ENCODE measurements around the gene MAGI2. TPM values are rescaled to one million over a fixed set of nuclear protein-coding genes. Genes with fewer than 3 reads are reported as not detected.
A peak's percentile ranks its signal among the peaks of the same experiment; 100 is the strongest.

Gene MAGI2
- total and polyA plus RNA-seq, 2 experiments from 2014 or later = 3.5 to 4.1 TPM

- H2AFZ ChIP-seq = no peak overlapping the region
- H4K20me1 ChIP-seq (ENCODE audit: insufficient read depth) = no peaks in the 10 kb centered on the region
- H3F3A ChIP-seq (ENCODE audit: insufficient read depth) = no peaks in the 10 kb centered on the region
- H3K27me3 ChIP-seq (replicated peaks; ENCODE audit: insufficient read depth) = no peaks in the 10 kb centered on the region
- no peaks in the 10 kb centered on the region for H3K9me3 ChIP-seq (ENCODE audit: low read depth)
- no peak overlapping the region for H3K9ac ChIP-seq
- no peak for DNase-seq
- no peaks in the 10 kb centered on the region for H3K9me2 ChIP-seq (ENCODE audit: insufficient read depth)
- no peaks in the 10 kb centered on the region for H3K79me2 ChIP-seq (ENCODE audit: insufficient read depth)
- no peak overlapping the region for H3K4me2 ChIP-seq (ENCODE audit: unreplicated experiment)
- no peaks in the 10 kb centered on the region for H3K36me3 ChIP-seq (ENCODE audit: low read depth)
- no peaks in the 10 kb centered on the region for H3K4me1 ChIP-seq (ENCODE audit: insufficient read depth)
- in situ Hi-C loops (cut with MboI) = no loop called here
- no peak overlapping the region for H3K4me3 ChIP-seq
- no peak overlapping the region for H3K27ac ChIP-seq
- TF ChIP-seq EZH2phosphoT487 (IDR thresholded peaks at IDR 0.05; ENCODE audit: insufficient read depth, low read depth) = no peak
- no peak for TF ChIP-seq EZH2 (IDR thresholded peaks at IDR 0.05; ENCODE audit: insufficient read depth, poor library complexity, severe bottlenecking)
Measured at GRCh38 chr7:78616539-78616938, 836.9 kb downstream of the MAGI2 start.

GRCh38 chr7:78609281-78609680 is 844.2 kb downstream of the MAGI2 start:
- Histone ChIP-seq H3K27me3 (replicated peaks; ENCODE audit: insufficient read depth) (no peaks in the 10 kb centered on the region), H3K9me2 (ENCODE audit: insufficient read depth) (peaks cover 4% of the 10 kb centered on the region), H3K9ac (no peak overlapping the region), H2AFZ (no peak overlapping the region), H3K79me2 (ENCODE audit: insufficient read depth) (no peaks in the 10 kb centered on the region), H3K4me3 (no peak overlapping the region), H3K4me1 (ENCODE audit: insufficient read depth) (peaks cover 9% of the 10 kb centered on the region), H3K36me3 (ENCODE audit: low read depth) (no peaks in the 10 kb centered on the region), H3K4me2 (ENCODE audit: unreplicated experiment) (no peak overlapping the region), H3K9me3 (ENCODE audit: low read depth) (no peaks in the 10 kb centered on the region), H3F3A (ENCODE audit: insufficient read depth) (no peaks in the 10 kb centered on the region), H3K27ac (no peak overlapping the region), H4K20me1 (ENCODE audit: insufficient read depth) (no peaks in the 10 kb centered on the region)
- no peak for DNase-seq
- TF ChIP-seq EZH2phosphoT487 (IDR thresholded peaks at IDR 0.05; ENCODE audit: insufficient read depth, low read depth) = no peak
- no peak for TF ChIP-seq EZH2 (IDR thresholded peaks at IDR 0.05; ENCODE audit: insufficient read depth, poor library complexity, severe bottlenecking)
- WGBS, 2 experiments (ENCODE audit: low coverage in 1 of 2, low lambda C conversion rate in 2 of 2, missing lambda C conversion rate in 2 of 2) = 73 to 87% methylated on average over 2 of the region's 2 CpGs
- in situ Hi-C loops (cut with MboI) = no loop called here

GRCh38 chr7:78607099-78607498 is 846.4 kb downstream of the MAGI2 start:
- Histone ChIP-seq H3K9ac (no peak overlapping the region), H3K36me3 (ENCODE audit: low read depth) (no peaks in the 10 kb centered on the region)

GRCh38 chr7:78605119-78605518 is 848.3 kb downstream of the MAGI2 start:
- no peaks in the 10 kb centered on the region for H3F3A ChIP-seq (ENCODE audit: insufficient read depth)
- no peaks in the 10 kb centered on the region for H4K20me1 ChIP-seq (ENCODE audit: insufficient read depth)
- peaks cover 4% of the 10 kb centered on the region for H3K9me2 ChIP-seq (ENCODE audit: insufficient read depth)
- H3K36me3 ChIP-seq (ENCODE audit: low read depth) = no peaks in the 10 kb centered on the region
- WGBS, 2 experiments (ENCODE audit: low coverage in 1 of 2, low lambda C conversion rate in 2 of 2, missing lambda C conversion rate in 2 of 2) = 52 to 64% methylated on average over 1 of the region's 1 CpG
- H3K4me2 ChIP-seq (ENCODE audit: unreplicated experiment) = no peak overlapping the region
- in situ Hi-C loops (cut with MboI) = no loop called here
- no peaks in the 10 kb centered on the region for H3K27me3 ChIP-seq (replicated peaks; ENCODE audit: insufficient read depth)
- H3K9ac ChIP-seq = no peak overlapping the region
- peak; percentile 51 for DNase-seq
- H3K4me1 ChIP-seq (ENCODE audit: insufficient read depth) = peaks cover 16% of the 10 kb centered on the region
- no peak overlapping the region for H2AFZ ChIP-seq
- no peaks in the 10 kb centered on the region for H3K9me3 ChIP-seq (ENCODE audit: low read depth)
- no peak overlapping the region for H3K27ac ChIP-seq
- H3K4me3 ChIP-seq = no peak overlapping the region
- TF ChIP-seq EZH2phosphoT487 (IDR thresholded peaks at IDR 0.05; ENCODE audit: insufficient read depth, low read depth) (no peak), EZH2 (IDR thresholded peaks at IDR 0.05; ENCODE audit: insufficient read depth, poor library complexity, severe bottlenecking) (no peak)
- no peaks in the 10 kb centered on the region for H3K79me2 ChIP-seq (ENCODE audit: insufficient read depth)

More at GRCh38 chr7:78607099-78607498, 846.4 kb downstream of the MAGI2 start:
- in situ Hi-C loops (cut with MboI) = no loop called here
- Histone ChIP-seq H3F3A (ENCODE audit: insufficient read depth) (no peaks in the 10 kb centered on the region), H3K4me1 (ENCODE audit: insufficient read depth) (peaks cover 9% of the 10 kb centered on the region), H3K9me3 (ENCODE audit: low read depth) (no peaks in the 10 kb centered on the region), H3K4me3 (no peak overlapping the region), H4K20me1 (ENCODE audit: insufficient read depth) (no peaks in the 10 kb centered on the region), H3K79me2 (ENCODE audit: insufficient read depth) (no peaks in the 10 kb centered on the region), H3K27me3 (replicated peaks; ENCODE audit: insufficient read depth) (no peaks in the 10 kb centered on the region), H2AFZ (no peak overlapping the region), H3K4me2 (ENCODE audit: unreplicated experiment) (no peak overlapping the region), H3K27ac (no peak overlapping the region), H3K9me2 (ENCODE audit: insufficient read depth) (peaks cover 4% of the 10 kb centered on the region)
- DNase-seq = peak; percentile 13
- TF ChIP-seq EZH2 (IDR thresholded peaks at IDR 0.05; ENCODE audit: insufficient read depth, poor library complexity, severe bottlenecking) (no peak), EZH2phosphoT487 (IDR thresholded peaks at IDR 0.05; ENCODE audit: insufficient read depth, low read depth) (no peak)
- WGBS, 2 experiments (ENCODE audit: low coverage in 1 of 2, low lambda C conversion rate in 2 of 2, missing lambda C conversion rate in 2 of 2) = 86 to 87% methylated on average over 5 of the region's 5 CpGs

GRCh38 chr7:78601728-78602127 is 851.7 kb downstream of the MAGI2 start:
- H3K27me3 ChIP-seq (replicated peaks; ENCODE audit: insufficient read depth) = no peaks in the 10 kb centered on the region
- H3K9ac ChIP-seq = no peak overlapping the region
- no peaks in the 10 kb centered on the region for H4K20me1 ChIP-seq (ENCODE audit: insufficient read depth)
- H3K4me2 ChIP-seq (ENCODE audit: unreplicated experiment) = no peak overlapping the region
- H3F3A ChIP-seq (ENCODE audit: insufficient read depth) = no peaks in the 10 kb centered on the region
- peaks cover 4% of the 10 kb centered on the region for H3K9me2 ChIP-seq (ENCODE audit: insufficient read depth)
- H3K27ac ChIP-seq = no peak overlapping the region
- TF ChIP-seq EZH2 (IDR thresholded peaks at IDR 0.05; ENCODE audit: insufficient read depth, poor library complexity, severe bottlenecking) = no peak
- no peak overlapping the region for H3K4me3 ChIP-seq
- no peaks in the 10 kb centered on the region for H3K79me2 ChIP-seq (ENCODE audit: insufficient read depth)
- WGBS, 2 experiments (ENCODE audit: low coverage in 1 of 2, low lambda C conversion rate in 2 of 2, missing lambda C conversion rate in 2 of 2) = 58 to 65% methylated on average over 2 of the region's 2 CpGs
- peak; percentile 52 for DNase-seq
- in situ Hi-C loops (cut with MboI) = no loop called here
- no peak overlapping the region for H2AFZ ChIP-seq
- no peaks in the 10 kb centered on the region for H3K9me3 ChIP-seq (ENCODE audit: low read depth)
- no peaks in the 10 kb centered on the region for H3K36me3 ChIP-seq (ENCODE audit: low read depth)
- peaks cover 16% of the 10 kb centered on the region for H3K4me1 ChIP-seq (ENCODE audit: insufficient read depth)
